Measurements from ENCODE around the gene CRK.
A peak's percentile ranks its signal among the peaks of the same experiment; 100 is the strongest.

The CRK gene

DNA sequence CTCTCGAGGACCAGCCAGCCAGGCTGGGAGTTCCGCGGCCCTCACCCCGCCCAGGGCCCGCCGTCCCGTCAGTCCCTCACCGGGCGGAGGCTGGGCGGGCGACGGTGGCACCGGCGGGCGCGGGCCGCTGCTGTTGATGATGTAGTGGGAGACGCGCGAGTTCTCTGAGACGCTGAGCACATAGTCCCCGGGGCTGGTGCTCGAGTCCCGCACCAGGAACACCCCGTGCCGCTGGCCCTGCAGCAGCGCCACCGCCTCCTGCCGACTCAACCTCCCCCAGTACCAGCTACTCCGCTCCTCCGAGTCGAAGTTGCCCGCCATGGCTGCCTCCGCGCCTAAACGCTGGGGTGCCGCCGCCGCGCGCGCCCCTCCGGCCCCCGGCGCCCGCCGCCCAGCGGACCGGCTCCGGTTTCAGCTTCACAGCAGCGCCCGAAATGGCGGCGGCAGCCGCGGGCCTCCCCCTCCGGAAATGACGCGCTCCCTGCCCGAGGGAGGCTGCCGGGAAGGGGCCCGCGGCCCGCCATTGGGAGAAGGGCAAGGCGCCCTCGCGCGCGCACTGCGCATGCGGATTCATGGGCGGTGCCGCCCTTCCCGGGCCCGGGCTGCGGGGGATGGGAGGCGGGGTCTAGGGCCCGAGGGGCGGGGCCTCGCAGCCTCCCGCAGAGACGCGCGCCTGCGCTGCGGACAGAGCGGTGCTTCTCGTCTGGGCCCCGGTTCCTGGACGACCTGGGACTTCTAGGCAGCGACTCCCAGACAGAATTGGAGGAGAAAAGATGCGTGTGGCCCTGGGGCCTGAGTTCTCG lies at the start of gene CRK:
Gene CRK, minus strand, starts transcription at position 436 of the 803 bp plus-strand sequence. Its CDS starts 115 bp downstream, at position 321.
- peak; percentile 93 to 98 for DNase-seq (ENCODE audit: low read depth in 2 of 2)

DNA sequence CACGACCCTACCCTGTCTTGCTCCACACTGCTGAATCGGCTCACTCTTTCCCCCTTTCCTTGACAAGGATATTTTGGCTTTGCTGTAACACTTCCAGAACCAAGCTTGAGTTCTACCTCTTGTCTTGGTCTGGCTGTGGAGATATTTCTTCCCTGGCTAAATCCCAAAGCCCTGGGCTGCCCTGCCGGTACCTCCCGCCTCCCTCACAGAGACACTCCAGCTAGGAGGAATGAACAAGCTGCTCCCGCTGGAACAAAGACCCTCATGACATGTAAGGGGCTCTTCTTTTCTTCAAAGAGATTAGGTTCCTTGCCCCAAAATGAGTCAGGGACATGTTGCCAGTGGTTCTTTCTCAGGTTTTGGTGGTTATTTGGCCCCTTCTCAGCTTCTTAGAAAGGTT lies 49.6 kb upstream of the CRK start:
- DNase-seq (ENCODE audit: low read depth in 2 of 2) = no peak

DNA sequence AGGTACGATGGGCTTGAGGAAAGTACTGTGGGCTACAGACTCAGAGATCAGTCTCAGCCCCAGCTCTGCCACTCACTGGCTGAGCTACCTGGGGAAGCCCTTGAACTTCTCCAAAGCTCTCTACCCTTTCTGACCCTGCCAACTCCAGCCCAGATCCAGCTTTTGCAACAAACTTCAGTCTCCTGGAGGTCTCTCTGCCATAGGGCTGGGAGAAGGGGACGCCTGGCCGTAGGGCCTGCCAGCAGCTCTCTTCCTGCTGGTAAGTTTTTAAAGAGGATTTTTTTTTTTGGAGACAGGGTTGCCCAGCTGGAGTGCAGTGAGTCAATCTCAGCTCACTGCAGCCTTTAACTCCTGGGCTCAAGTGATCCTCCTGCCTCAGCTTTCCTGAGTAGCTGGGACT lies 48.8 kb upstream of the CRK start:
- no peak for DNase-seq (ENCODE audit: low read depth in 2 of 2)

DNA sequence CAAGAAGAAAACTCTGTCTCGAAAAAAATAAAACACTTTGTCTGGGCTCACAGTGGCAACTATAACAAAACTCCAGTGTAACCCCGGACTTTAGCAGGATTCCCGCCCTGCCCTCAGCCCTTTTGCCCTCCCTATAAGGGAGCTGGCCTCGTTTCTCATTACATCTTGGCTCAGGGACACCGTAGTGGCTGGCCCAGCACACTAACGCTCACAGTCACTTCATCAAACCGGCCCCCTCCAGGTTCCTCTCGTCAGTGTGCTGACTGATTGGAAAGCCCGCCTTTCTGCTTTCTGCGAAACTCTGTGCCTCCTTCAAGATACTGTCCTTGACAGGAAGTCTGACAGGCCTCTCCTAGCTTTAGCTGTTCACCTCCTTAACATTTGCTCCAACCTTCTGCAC lies 47.7 kb upstream of the CRK start:
- DNase-seq (ENCODE audit: low read depth in 2 of 2) = no peak

DNA sequence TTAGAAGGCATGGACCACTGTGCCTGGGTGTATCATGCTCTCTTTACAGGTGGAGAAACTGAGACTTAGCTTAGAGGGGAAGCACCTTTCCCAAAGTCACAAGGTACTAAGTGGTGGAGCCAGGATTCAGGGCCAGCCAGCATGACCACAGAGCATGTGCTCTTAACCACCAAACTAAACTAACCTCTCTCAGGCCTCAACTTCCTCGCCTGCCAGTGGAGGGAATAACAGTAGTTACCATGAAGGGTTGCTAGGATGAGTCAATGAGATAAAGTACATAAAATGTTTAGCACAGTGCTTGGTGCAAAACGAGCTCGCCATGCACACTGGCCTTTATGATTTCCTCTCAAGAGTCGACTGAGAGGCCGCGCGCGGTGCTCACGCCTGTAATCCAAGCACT lies 42.8 kb upstream of the CRK start:
- no peak for DNase-seq (ENCODE audit: low read depth in 2 of 2)

DNA sequence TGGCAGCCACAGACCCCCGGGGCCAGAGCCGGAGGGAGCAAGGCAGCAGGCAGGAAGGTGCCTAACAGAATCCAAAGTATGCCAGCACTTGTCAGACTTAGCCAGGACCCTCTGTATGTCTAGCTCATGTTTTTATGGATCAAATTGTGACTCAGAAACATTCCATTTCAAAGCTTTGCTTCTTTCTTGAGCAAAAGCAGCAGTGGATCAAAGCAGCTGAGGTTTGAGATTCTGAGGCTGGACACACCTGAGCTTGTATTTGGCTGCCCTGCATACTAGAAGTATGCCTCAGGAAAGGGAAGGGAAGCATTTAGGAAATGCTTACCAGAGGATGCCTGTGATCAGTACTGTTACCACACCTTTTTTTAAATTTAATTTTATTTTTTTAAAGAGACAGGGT lies 42.2 kb upstream of the CRK start:
- DNase-seq (ENCODE audit: low read depth in 2 of 2) = no peak

DNA sequence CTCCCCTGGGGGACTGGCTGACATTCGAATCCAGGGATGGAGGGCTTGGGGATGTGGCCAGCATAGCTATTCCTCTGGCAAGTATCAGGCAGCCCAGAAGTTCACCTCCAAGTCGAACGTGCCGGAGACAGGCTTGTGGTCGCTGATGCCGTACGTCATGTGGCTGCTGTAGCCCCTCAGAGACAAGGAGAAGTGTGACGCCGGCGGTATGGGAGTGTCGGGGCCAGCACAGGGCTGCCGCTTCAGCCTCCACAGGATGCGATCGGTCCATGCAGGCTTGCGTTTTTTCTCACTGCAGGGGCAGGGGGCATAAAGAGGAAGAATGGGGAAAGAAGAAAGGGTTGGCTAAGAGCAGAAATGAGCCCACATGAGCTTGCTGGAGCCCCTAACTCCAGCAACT lies 41.8 kb upstream of the CRK start:
- no peak for DNase-seq (ENCODE audit: low read depth in 2 of 2)

DNA sequence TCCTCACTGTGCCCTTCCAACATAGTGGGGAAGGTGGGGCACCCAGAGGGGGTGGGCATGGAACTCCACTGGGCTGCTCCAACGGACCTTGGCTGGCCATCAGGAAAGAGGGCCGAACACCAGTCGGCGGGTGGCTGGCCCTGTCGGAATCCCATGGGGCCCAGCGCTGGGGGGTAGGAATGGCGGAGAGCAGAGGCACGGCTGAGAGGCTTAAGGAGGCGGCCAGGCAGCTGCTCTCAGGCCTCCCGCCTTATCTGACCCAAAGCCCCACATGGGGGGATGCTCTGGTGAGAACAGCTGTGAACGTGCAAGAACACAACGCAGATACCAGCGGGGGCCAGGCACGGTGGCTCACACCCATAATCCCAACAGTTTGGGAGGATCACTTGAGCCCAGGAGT lies 40.8 kb upstream of the CRK start:
- no peak for DNase-seq (ENCODE audit: low read depth in 2 of 2)

DNA sequence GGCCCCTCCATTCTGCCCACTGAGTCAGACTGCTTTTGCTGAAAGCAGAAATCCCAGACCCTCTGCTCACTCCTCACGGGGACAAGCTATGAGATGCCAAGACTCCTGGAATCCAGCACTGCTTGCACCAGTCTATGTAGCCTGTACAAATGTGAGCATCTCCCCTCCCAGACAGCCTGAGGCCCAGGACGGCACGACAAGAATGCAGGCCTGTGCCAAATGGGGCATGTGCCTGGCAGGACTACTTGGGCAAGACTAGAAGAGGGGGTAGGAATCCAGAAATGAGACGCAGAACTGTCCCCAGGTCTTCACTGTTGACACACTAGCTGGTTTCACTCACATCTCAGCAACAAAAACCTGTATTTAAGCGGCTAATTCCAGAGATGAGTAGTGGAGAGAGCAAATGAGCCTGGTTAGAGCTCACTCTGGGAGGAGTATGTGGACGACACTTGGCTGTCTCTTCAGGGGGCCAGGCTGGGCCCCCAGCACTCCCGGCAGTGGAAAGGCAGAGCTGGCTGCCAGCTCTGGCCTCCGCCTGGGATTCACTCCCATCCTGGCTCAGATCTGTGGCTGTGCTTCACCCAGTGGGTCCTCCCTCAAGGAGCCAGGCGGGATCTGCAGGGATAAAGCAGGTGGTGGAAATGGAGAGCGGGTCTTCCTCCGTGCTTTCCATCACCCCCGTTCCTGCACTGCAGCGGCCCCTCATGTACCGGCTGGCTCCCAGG lies 39.4 kb upstream of the CRK start:
- no peak for DNase-seq (ENCODE audit: low read depth in 2 of 2)

DNA sequence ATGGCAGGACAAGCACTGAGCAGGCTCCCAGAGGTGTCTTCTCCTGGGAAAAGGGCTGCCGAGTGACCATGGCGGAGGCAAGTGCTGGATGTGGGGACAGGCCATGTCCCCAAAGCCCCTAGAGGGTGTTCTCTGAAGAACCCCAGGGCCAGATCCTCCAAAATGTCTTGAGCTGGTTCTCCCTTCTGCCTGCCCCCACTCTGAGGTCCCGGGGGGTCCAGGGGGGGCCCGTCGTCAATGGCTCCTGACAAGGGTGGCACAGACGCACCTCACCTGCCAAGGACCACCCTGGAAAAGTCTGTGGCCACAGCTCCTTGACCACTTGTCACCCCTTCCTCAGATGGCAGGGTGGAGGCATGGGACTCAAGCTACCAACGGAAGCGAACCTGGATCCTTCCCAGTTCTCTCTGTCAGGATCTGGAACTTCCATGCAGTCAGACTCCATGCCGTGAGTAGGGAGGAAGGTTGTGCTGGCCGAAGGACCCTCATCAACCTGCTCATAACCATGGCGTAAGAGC lies 38.8 kb upstream of the CRK start:
- no peak for DNase-seq (ENCODE audit: low read depth in 2 of 2)

DNA sequence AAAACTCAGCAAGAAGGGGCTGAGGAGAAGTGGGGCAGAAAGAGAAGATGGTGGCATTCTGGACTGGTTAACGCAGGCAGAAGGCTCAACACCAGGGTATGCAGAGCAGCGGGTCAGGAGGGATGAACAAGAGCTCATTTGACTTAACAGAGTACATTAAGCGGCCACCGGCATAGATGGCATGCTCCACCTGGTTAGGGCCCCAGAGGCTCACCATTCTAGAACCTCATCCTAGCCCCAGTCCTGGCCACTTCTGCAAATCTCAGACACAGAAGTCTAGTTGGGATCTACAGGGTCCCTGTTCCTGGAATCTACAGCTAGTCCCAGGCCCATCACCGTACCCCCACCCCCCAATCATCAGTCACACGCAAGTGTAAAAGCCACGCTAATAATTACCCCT lies 38.2 kb upstream of the CRK start:
- DNase-seq (ENCODE audit: low read depth in 2 of 2) = no peak

DNA sequence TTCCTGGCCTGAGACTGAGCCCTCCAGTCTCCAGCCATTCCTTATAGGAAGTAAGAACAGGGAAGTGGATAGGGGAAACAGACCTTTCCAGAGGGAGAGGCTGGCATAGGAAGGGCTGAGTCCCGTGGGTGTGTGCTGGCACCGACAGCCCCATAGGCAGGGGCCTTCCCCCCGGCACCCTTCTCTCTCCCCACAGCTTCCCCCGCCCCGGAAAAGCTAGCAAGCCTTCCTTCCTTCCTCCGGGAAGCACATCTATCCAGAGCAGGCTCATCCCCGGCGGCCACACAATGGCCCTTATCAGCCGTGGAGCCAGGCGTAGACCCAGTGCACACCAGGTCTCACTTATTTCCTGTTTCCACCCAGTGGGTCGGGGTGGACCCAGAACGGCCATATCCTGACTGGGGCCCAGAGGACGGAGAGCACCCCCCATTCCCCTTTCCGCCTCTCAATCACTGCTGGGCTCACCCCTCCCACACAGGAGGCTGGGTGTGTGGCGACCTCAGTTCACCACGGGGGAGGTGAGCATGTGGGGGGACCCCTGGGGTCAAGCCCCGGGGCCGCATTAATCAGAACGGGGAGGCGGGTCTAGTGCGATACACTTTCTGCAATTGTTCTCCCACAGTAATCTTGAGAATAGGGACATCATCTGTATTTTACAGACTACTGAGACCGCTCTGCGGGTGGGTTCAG lies 37.4 kb upstream of the CRK start:
- DNase-seq (ENCODE audit: low read depth in 2 of 2) = no peak

DNA sequence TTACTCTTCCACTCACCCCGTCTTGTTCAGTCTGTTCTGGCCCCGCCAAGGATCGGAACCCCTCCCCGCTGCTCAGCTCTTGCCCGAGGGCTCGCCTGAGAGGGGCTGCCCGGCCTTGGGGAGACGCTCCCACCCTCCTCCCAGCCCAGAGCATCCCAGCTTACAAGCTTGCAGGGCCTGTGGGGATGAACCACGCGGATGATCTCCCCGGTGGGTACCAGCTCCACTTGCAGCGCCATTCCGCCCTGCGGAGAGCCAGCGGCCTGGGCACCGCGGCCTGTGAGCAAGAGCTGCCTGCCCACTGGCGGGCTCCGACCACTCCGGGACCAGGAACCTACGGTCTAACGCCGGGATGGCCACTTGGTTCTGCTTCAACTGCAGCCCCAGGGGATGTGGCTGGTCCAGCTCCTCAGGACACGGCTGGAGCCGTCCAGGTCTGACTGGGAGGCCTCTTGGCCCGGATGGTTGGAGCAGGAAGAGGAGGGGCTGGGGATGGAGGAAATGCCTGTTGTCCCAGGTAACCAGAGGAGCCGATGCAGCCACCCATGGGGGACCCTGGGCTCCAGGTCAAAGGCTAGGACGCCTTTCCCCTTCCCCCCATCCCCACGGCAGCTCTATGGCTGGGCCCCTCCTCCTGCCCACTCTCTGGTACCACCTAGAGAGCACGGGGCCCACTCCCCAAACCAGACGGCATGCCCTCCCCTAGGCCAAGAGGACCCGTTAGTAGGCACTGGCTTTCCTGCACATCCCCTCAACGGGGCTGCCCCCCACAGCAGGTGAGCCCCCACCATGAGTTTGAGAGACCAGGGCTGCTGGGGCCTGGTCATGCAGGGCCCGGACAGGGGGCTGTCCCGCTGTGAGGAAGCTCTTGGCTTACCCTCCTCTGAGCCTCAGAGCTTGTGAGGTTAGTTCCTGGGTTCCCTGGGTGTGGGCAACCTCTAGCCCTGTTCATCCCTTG lies 36.5 kb upstream of the CRK start, which contains the start of gene MYO1C:
Gene MYO1C, minus strand, starts transcription at position 438 of the 958 bp plus-strand sequence. Its CDS starts 199 bp downstream, at position 239.
- no peak for DNase-seq (ENCODE audit: low read depth in 2 of 2)

DNA sequence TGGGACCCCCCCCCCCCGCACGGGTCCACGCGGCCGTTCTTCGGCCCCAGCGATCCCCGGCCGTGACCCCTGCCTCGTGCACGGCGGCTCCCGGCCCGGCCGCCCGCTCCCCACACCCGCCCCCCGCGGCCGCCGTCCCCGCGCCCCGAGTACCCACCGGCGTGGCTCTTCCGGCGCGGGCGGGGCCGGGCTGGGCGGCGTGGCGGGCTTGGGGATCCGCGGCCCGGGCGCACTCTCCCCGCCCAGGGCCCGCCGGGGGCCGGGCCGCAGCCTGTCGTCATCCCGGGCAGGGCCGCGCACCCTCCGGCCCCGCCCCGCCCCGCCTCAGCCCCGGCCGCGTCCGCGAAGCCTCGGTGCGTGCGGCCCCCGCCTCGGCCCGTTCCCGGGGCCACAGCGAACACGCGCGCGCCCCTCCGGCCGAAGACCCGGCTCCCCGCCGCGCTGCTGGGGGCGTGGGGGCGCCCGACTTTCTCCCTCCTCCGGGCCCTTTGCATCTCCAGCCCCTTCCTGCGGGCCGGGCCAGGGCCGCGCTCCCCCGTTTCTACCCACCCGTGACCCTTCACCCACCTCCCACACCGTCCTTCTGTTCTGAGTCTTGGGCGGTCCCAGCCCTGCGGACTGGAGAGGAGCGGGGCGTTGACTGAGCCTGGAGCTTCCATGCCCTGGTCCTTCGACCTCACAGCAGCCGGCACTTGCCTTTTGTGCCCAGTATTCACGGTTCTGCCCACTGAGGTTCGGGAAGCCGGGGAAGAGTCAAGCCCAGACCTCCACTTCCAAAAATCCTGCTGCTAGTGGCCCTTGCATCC lies 35.6 kb upstream of the CRK start:
- DNase-seq (ENCODE audit: low read depth in 2 of 2) = peak in 1 of 2 donors; percentile 33

DNA sequence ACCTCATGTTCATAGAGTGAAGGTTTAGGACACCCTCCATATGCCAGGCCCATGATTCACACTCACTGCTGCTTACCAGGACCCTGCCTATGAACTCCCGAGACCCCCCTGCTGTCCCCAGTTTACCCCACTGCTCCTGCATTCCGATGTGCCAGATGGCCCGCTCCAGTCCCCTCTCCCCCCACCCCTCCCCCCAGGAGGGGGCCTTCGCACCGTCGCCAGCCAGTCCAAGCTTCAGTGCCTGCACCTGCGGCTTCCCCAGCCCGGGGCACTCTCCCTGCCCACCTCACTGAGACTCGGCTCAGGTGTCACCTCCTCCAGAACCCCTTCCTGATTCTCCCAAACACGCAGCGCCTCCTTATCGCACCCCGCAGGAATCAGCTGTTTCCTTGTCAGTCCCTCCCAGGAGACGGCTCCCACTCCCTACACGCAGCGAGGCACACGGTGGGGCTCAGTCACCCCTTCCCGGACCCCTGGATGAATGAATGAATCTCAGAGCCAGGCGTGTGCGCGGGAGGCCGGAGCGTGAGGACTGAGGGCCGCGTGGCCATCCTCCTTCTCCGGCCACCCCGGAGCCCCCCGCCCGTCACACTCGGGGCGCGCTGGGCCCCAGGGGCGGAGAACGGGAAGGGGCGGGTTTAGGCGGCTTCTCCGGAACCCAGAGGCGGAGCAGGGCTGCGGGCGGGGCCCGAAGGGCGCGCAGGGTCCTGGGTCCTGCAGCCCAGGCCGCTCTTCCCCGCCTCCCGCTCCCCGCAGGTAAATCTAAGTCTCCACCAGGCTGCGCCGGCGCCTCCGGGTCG lies 34.8 kb upstream of the CRK start:
- peak in 1 of 2 donors; percentile 55 for DNase-seq (ENCODE audit: low read depth in 2 of 2)

DNA sequence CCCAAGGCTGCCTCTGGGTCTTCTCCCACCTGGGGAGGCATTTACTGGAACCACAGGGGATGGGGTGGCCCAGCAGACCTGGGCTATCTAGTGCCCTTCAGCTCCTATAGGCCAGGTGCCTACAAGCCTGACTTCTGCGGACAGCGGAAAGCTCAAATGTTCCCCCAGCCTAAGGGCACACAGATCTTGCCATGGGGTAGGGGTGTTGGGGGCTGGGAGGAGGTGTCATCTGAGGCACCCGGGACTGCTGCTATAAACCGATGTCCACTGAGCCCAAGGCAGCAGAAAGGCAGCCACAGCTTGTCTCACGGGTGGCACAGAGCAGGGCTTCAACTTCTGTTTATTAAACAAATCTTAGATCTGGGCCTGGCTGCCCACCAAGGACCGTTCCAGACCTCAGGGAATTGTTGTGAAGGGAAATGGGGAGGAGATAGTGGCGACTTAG lies 32.8 kb upstream of the CRK start:
- no peak for DNase-seq (ENCODE audit: low read depth in 2 of 2)

DNA sequence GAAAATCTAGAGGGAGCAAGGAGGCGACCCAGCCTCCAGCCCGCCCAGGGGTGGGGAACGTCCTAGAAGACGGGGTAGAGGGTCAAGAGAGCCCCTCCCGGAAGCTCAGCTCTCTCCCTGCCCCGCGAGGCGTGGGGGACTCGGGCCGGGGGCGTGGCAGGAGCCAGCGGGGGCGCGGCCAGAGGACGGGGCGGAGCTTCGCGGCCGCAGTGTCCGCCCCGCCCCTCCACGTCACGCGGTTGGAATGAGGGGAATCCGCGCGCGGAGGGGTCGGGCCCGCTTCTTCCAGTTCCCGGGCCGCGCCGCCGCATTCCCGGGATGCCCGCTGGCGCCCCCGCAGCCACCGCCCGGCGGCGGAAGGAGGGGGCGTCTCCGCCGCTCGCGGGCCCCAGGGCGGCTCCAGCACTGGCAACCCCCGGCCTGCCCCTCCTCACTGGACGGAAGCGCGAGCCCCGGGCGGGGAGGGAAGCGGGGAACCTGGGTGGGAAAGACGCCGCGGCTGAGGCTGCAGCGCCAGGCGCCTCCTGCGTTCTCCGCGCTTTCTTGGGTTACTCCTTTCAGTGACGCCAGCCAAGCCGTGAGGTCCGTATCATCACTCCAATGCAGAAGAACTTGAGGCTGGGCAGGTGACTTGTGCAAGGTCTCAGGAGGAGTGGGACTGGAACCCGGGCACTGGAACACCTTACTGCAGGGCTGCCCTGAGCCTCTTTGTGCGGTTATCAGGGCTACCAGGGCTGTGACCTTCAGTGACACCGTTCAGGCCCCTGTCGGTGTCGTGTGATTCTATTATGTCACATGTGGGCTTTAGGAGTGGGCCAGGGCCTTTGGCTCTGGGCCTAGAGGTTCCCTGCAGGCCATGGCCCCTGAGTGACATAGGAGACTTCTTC lies 32.1 kb upstream of the CRK start:
- peak; percentile 33 to 67 for DNase-seq (ENCODE audit: low read depth in 2 of 2)

All from stimulated activated CD8-positive, alpha-beta memory T cell treated with anti-CD3 and anti-CD28 coated beads, Interleukin-7, amount 100 ng/mL, for 4 hours (primary cell).